Stimulated activated CD4-positive, alpha-beta T cell treated with anti-CD3 and anti-CD28 coated beads, Interleukin-12 subunit alpha, Interleukin-12 subunit beta, amount 100 ng/mL, for 24 hours (primary cell): Measurements from ENCODE around the gene MEF2D.

Source experiments
- DNase-seq, 2 experiments: peaks; one replicate each; pipeline ENCODE4 v3.0.0-alpha.2; 2020; ENCODE audit warnings: low read depth in 2 of 2

Gene MEF2D

GRCh38 chr1:156428746-156429288 is 71.8 kb downstream of the MEF2D start:
- no peak for DNase-seq

DNA sequence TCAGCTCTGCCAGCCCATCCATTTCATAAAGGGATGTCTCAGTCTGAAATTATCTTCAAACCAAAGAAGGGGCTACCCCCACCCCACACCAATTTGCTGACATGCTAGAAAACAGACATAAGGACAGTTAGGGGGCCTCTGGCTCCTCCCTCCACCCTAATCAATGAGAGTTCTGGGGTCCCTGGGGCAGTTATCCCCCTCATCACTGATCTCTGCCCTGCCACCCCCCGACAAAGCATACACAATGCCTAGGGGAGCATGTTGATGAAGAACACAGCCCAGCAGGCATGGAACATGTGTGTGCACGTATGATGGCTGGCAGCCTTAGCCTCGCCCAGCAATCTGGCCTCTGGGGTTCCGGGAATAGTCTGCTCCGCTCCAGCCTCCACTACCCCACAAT is 72.6 kb downstream of the MEF2D start:
- no peak for DNase-seq

GRCh38 chr1:156425943-156426342 is 74.6 kb downstream of the MEF2D start:
- DNase-seq: no peak

DNA sequence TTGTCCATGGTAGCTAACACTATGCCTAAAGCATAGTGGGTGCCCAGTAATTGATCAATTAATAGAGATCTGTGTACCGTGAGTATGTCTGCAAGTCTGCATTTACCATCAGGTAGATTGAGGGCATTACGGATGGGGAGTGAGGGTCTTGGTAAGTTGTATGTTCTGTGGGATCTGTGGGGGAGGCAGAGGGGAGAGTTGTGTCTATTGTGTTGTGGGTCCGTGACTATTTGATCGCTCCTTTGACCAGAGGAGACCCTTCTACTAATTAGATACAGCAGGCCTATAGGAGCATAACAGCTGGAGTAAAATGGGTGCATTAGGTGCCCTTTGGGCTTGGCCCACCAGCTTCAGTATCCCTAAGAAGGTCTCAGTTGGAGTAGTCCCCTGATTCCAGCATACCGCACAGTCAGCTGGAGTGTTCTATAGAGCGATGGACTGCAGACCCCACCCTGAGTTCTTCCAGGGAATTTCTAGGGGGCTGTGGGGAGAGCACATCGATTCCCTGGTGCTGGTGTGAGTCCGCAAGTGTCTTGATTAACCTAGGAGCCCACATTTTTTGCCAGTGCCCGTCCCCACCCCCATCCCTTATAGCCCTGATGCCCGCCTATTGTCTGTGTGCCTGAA is 75.7 kb downstream of the MEF2D start:
- DNase-seq: no peak

DNA sequence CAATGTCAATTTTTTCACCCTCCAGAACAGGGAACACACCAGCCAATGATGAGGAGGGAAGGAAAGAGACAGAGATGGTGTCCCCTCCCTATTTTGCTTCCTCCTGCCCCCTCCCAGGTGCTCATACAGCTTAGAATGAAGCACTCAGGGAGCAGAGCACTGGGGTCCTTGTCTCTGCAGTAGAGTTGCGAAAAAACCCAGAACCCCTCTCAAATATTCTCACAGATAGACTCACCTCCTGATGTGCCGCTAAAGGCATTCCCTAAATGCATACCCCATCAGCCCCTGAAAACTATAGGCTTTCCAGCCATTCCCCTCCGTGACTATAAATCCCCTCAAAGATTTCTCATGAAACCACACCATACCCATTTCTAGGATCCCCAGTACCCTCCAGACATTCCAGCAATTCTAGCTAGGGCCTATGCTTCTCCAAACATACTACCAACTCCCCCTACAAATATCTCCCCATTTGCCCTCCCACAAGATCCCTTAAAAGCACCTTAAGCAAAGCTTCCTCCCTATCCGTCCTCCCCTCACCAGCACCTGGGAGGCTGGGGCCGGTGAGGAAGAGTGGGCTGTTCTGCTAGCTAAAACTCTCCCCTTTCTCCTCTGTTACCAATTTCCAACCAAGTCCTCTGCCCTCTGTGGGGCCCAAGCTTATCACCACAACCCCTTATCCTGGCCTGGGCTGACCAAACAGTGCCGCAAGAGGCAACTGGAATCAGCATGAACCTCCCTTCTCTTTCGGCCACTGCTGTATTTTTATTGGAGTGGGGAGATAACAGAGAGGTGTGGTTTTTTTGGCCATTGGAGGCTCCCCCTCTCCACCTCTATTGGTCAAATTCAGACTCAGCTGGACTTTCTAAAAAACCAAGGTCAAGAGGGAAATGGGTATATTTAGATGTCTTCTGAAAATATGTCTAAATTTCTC is 76.9 kb downstream of the MEF2D start:
- DNase-seq: no peak

- DNase-seq: no peak
Observed at GRCh38 chr1:156422602-156423091, 77.9 kb downstream of the MEF2D start.

- no peak for DNase-seq
Observed at GRCh38 chr1:156421939-156422601, 78.5 kb downstream of the MEF2D start.

DNA sequence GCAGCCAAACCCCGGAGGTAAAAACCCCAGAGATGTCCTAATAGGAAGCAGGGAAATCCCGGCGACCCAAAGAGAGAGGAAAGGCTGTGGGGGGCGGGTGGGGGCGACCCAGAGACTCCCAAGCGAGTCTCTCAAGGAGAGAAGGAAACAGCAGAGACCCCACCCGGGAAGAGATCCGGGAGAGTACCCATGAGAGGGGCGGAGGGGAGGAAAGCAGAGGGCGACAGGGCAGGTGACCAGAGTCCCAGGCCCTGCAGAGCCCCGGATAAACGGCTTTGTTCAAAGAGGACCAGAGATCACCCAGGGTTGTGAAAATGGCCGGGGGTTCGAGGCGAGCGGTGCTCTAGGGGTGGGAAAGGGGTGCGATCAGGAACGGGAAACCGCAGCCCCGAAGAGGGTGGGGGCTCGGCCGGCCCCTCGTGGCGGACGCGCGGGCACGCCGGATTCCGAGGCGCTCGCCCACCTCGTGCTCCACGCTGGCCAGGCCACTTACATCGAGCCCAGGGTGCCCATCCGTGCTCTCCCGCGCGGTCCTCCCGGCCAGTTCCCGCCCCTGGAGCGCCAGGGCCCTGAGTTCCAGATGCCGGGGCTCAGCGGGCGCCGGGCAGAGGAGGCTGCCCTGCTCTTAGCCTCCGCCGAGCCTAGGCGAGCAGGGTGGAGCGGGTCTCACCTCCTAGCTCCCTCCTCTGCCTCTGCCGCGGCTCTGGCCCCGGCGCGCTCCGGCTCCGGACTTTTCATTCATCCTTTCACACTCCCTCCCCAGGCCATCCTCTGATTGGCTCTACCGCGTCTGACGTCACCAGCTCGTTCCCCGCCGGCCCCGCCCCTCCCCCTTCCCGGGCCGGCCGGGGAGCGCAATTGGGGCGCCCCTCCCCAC is 79.3 kb downstream of the MEF2D start:
- peak; percentile 44 to 66 for DNase-seq

- no peak for DNase-seq
Observed at GRCh38 chr1:156420205-156421061, 80.1 kb downstream of the MEF2D start.

GRCh38 chr1:156419854-156420204 is 80.7 kb downstream of the MEF2D start:
- DNase-seq: no peak

GRCh38 chr1:156418416-156419070 is 82.0 kb downstream of the MEF2D start:
- no peak for DNase-seq

DNA sequence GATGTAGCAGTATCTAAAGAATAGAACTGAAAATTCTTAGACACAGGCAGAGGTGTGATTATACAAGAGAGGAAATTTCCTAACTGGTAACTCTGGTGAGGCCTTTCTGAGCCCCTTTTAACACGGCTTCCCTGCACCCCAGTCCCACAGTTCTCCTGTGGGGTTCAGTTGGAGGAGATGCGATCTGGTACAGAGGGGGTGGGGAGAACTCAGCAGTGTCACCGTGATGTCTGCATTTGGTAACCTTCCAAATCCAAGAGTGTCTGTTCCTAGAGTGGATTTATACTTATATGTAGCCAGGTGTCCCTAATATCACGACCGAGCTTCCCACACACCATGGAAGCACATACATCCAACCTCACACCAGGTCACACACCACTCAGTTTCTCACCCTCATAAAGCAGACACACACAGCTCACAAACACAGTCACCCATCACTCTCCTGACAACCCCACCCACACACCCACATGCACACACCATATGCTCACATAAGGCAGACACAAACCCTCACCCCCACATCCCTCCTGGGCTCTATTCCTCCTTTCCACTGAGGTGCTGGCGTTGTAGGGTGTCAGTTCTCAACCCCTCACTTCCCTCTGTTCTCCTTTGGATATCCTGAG is 83.1 kb downstream of the MEF2D start:
- DNase-seq: no peak

- DNase-seq: no peak
Observed at GRCh38 chr1:156416993-156417392, 83.6 kb downstream of the MEF2D start.

DNA sequence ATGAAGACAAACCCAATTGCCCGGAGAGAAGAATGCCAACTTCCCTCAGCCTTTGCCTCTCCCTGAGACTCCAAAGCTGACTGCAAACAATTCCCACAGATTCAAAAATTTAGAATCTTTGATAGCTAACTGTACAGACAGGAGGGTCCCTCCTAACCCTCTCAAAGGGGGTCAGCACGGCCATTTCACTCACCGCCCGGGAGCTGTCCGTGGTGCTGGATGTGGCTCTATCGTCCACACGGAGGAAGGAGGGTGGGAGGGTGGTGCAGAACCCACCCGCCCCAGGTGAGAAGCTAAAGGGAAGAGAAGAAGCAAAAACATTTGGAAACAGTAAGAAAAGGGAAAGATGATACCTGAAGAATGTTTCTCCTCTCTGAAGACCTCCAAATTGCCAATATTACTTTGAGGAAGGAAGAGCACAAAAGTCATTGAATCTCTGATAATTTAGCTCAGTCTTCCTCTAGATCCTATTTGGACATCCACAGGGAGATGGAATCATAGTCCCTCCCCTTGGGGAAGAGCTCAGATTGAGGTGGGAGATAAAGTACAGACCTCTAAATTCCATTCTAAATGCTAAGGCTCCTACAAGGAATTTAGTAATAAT is 86.0 kb downstream of the MEF2D start:
- no peak for DNase-seq
